ENCODE measurements around the gene DOCK3.
"Not testable (repeated sequence)": the region's sequence is repeated elsewhere in the genome, so short reads cannot be mapped to it uniquely, and the experiment has no call there.

The DOCK3 gene

DNA sequence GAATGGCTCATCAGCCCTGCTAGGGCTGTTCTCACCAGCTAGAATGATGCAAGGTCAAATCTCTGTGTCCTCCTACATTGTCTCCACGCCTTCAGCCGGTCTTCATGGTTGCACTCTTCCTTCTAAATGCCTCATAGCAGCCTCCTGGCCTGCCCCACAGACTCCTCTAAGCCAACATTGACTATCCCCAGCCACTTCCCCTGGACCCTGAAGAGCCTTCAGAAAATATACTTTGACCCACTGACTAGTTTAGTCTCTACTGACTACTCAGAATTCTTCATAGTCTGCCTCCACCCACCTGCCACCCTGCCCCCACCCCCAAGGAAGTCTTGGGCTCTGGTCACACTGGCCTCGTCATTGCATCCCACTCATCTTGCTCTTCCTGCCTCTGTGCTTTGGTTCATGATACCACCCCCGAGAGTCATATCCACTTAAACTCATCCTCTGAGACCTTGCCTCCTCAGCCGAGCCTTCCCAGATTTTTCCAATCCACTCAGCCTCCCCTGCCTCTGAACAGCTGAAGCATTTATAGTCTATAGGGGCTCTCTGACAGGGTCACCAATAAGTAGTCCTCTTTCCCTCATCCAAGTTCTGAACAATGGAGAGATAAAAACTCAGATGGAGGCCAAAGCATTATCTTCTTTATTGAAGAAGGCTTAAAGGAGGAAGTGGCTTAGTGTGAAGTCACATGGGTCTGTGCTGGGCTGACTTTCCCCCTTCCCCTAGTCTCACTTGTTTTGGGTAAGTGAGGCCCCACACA, 9.5 kb upstream of the DOCK3 start:
- no peak overlapping the region for H2AFZ ChIP-seq (ENCODE audit: low read length)
- H3K27me3 ChIP-seq (replicated peaks; ENCODE audit: insufficient read depth, low read length), result no peaks in the 10 kb centered on the region
- no peak overlapping the region for H3K27ac ChIP-seq (ENCODE audit: low read length)
- no peaks in the 10 kb centered on the region for H3K9me3 ChIP-seq (replicated peaks; ENCODE audit: insufficient read depth, low read length)
- no peak for TF ChIP-seq EZH2phosphoT487 (IDR thresholded peaks at IDR 0.05; ENCODE audit: low read length)
- TF ChIP-seq CTCF (IDR thresholded peaks at IDR 0.05; ENCODE audit: low read length), result no peak
- TF ChIP-seq EZH2 (optimal IDR thresholded peaks at IDR 0.05; ENCODE audit: low read depth, low read length), result no peak
- DNase-seq, result no peak
- no peaks in the 10 kb centered on the region for H3K36me3 ChIP-seq (replicated peaks; ENCODE audit: insufficient read depth, low read length)
- H3K4me2 ChIP-seq (ENCODE audit: low read depth, low read length), result no peak overlapping the region
- no peaks in the 10 kb centered on the region for H3K9me2 ChIP-seq (replicated peaks; ENCODE audit: insufficient read depth, low read length)
- no peaks in the 10 kb centered on the region for H3K79me2 ChIP-seq (ENCODE audit: low read length)
- H3K4me1 ChIP-seq (ENCODE audit: low read length), result no peaks in the 10 kb centered on the region
- H3K9ac ChIP-seq (ENCODE audit: low read length), result no peak overlapping the region
- H4K20me1 ChIP-seq (ENCODE audit: insufficient read depth, low read length), result no peaks in the 10 kb centered on the region
- no peak overlapping the region for H3K4me3 ChIP-seq (ENCODE audit: low read length)
- H3F3A ChIP-seq (ENCODE audit: insufficient read depth, low read length), result no peaks in the 10 kb centered on the region

- H3K9me2 ChIP-seq (replicated peaks; ENCODE audit: insufficient read depth, low read length); H3K4me2 ChIP-seq (ENCODE audit: low read depth, low read length); H3K9me3 ChIP-seq (replicated peaks; ENCODE audit: insufficient read depth, low read length); H2AFZ ChIP-seq (ENCODE audit: low read length); H3K27me3 ChIP-seq (replicated peaks; ENCODE audit: insufficient read depth, low read length); H3K36me3 ChIP-seq (replicated peaks; ENCODE audit: insufficient read depth, low read length); H3K4me1 ChIP-seq (ENCODE audit: low read length); DNase-seq; H3K79me2 ChIP-seq (ENCODE audit: low read length); H3K27ac ChIP-seq (ENCODE audit: low read length); H3K9ac ChIP-seq (ENCODE audit: low read length); H4K20me1 ChIP-seq (ENCODE audit: insufficient read depth, low read length); H3K4me3 ChIP-seq (ENCODE audit: low read length); H3F3A ChIP-seq (ENCODE audit: insufficient read depth, low read length): not testable (repeated sequence)
Measured at GRCh38 chr3:50665841-50666115, 8.9 kb upstream of the DOCK3 start.

DNA sequence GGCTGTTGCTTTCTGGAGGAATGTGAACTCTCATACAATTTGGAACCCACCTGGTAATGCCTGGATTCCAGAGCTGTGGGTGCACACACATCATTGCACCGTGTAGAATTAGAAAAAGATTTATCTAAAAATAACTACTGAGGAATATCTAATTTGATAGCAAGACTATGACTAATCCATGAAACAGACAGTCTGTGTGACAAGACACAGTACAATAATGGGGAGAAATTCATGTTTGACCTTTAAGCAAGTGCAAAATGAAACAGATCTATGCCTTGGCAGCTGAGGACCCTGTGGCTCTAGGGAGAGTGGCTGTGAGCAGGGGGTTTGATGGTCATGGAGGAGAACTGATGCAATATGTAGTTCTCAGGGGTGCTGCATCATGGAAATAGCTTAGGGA, 7.9 kb upstream of the DOCK3 start:
- DNase-seq, result no peak
- H3F3A ChIP-seq (ENCODE audit: insufficient read depth, low read length), result no peaks in the 10 kb centered on the region
- H2AFZ ChIP-seq (ENCODE audit: low read length), result no peak overlapping the region
- TF ChIP-seq EZH2 (optimal IDR thresholded peaks at IDR 0.05; ENCODE audit: low read depth, low read length) (no peak), CTCF (IDR thresholded peaks at IDR 0.05; ENCODE audit: low read length) (no peak), EZH2phosphoT487 (IDR thresholded peaks at IDR 0.05; ENCODE audit: low read length) (no peak)
- no peak overlapping the region for H3K4me3 ChIP-seq (ENCODE audit: low read length)
- H3K9me2 ChIP-seq (replicated peaks; ENCODE audit: insufficient read depth, low read length), result no peaks in the 10 kb centered on the region
- no peaks in the 10 kb centered on the region for H3K27me3 ChIP-seq (replicated peaks; ENCODE audit: insufficient read depth, low read length)
- H3K27ac ChIP-seq (ENCODE audit: low read length), result no peak overlapping the region
- no peaks in the 10 kb centered on the region for H3K79me2 ChIP-seq (ENCODE audit: low read length)
- no peaks in the 10 kb centered on the region for H4K20me1 ChIP-seq (ENCODE audit: insufficient read depth, low read length)
- H3K4me1 ChIP-seq (ENCODE audit: low read length), result no peaks in the 10 kb centered on the region
- H3K4me2 ChIP-seq (ENCODE audit: low read depth, low read length), result no peak overlapping the region
- H3K9ac ChIP-seq (ENCODE audit: low read length), result no peak overlapping the region
- H3K36me3 ChIP-seq (replicated peaks; ENCODE audit: insufficient read depth, low read length), result no peaks in the 10 kb centered on the region
- H3K9me3 ChIP-seq (replicated peaks; ENCODE audit: insufficient read depth, low read length), result no peaks in the 10 kb centered on the region

- Histone ChIP-seq H3K9me2 (replicated peaks; ENCODE audit: insufficient read depth, low read length) (no peaks in the 10 kb centered on the region), H3K27ac (ENCODE audit: low read length) (no peak overlapping the region), H3K4me1 (ENCODE audit: low read length) (no peaks in the 10 kb centered on the region), H3K79me2 (ENCODE audit: low read length) (no peaks in the 10 kb centered on the region), H3K9ac (ENCODE audit: low read length) (no peak overlapping the region), H4K20me1 (ENCODE audit: insufficient read depth, low read length) (no peaks in the 10 kb centered on the region), H3K9me3 (replicated peaks; ENCODE audit: insufficient read depth, low read length) (no peaks in the 10 kb centered on the region), H3K36me3 (replicated peaks; ENCODE audit: insufficient read depth, low read length) (no peaks in the 10 kb centered on the region), H3K4me3 (ENCODE audit: low read length) (no peak overlapping the region), H3K27me3 (replicated peaks; ENCODE audit: insufficient read depth, low read length) (peaks cover 20% of the 10 kb centered on the region), H3F3A (ENCODE audit: insufficient read depth, low read length) (no peaks in the 10 kb centered on the region), H2AFZ (ENCODE audit: low read length) (no peak overlapping the region), H3K4me2 (ENCODE audit: low read depth, low read length) (no peak overlapping the region)
- TF ChIP-seq CTCF (IDR thresholded peaks at IDR 0.05; ENCODE audit: low read length) (no peak), EZH2 (optimal IDR thresholded peaks at IDR 0.05; ENCODE audit: low read depth, low read length) (no peak), EZH2phosphoT487 (IDR thresholded peaks at IDR 0.05; ENCODE audit: low read length) (no peak)
- no peak for DNase-seq
Measured at GRCh38 chr3:50671331-50671730, 3.4 kb upstream of the DOCK3 start.
